ENCODE data around the gene DYNLRB1. TPM values are rescaled to one million over a fixed set of nuclear protein-coding genes. Genes with fewer than 3 reads are reported as not detected.

The DYNLRB1 gene
- total RNA-seq, 1 experiment from 2014 or later, result 177 TPM

GRCh38 chr20:34585019-34585418 is 68.8 kb downstream of the DYNLRB1 start:
- intact Hi-C loops (cut with micrococcal nuclease), result no loop called here
- no peak for ATAC-seq

GRCh38 chr20:34586488-34587163 is 70.4 kb downstream of the DYNLRB1 start:
- Histone ChIP-seq H3K4me2 (ENCODE audit: low read length) (no peak overlapping the region), H3K27me3 (ENCODE audit: low read length) (no peaks in the 10 kb centered on the region), H4K20me1 (ENCODE audit: low read length) (no peaks in the 10 kb centered on the region), H3K4me1 (ENCODE audit: insufficient read depth, low read length) (0 out of 2 replicates have a peak, but pooled peaks cover 6% of the 10 kb centered on the region), H3K27ac (ENCODE audit: low read length) (no peak overlapping the region), H3K36me3 (ENCODE audit: low read depth, low read length) (no peaks in the 10 kb centered on the region; the same call in 1 of the 2 replicates), H2AFZ (ENCODE audit: low read length) (no peak overlapping the region), H3K79me2 (ENCODE audit: low read length) (no peaks in the 10 kb centered on the region), H3K9me2 (replicated peaks; ENCODE audit: low read length) (no peaks in the 10 kb centered on the region), H3K4me3 (ENCODE audit: low read length) (no peak overlapping the region), H3F3A (ENCODE audit: low read length, unreplicated experiment) (no peaks in the 10 kb centered on the region), H3K9ac (ENCODE audit: low read length) (no peak overlapping the region), H3K9me3 (ENCODE audit: low read length) (no peaks in the 10 kb centered on the region)
- CTCF ChIA-PET, result no interaction called here
- ATAC-seq (no peak), DNase-seq (no peak)
- intact Hi-C loops (cut with micrococcal nuclease), result no loop called here
- POLR2A ChIA-PET (ENCODE audit: unreplicated experiment), result no interaction called here
- BruUV-seq (replicated peaks), result no TSS peak
- TF ChIP-seq CTCF (conservative IDR thresholded peaks at IDR 0.05; ENCODE audit: low read depth, low read length), result no peak
- TF ChIP-seq EZH2 (IDR thresholded peaks at IDR 0.05; ENCODE audit: low read length, unreplicated experiment), result no peak
- TF ChIP-seq EZH2phosphoT487 (IDR thresholded peaks at IDR 0.05; ENCODE audit: borderline replicate concordance, low read length), result no peak

More at GRCh38 chr20:34585019-34585418, 68.8 kb downstream of the DYNLRB1 start:
- H3K9me2 ChIP-seq (replicated peaks; ENCODE audit: low read length), result no peaks in the 10 kb centered on the region
- H3F3A ChIP-seq (ENCODE audit: low read length, unreplicated experiment), result no peaks in the 10 kb centered on the region
- no peak for TF ChIP-seq CTCF (conservative IDR thresholded peaks at IDR 0.05; ENCODE audit: low read depth, low read length)
- no peak for TF ChIP-seq EZH2 (IDR thresholded peaks at IDR 0.05; ENCODE audit: low read length, unreplicated experiment)
- TF ChIP-seq EZH2phosphoT487 (IDR thresholded peaks at IDR 0.05; ENCODE audit: borderline replicate concordance, low read length), result no peak
- ChIA-PET POLR2A (ENCODE audit: unreplicated experiment) (no interaction called here), CTCF (no interaction called here)
- no peaks in the 10 kb centered on the region for H3K79me2 ChIP-seq (ENCODE audit: low read length)
- H3K27me3 ChIP-seq (ENCODE audit: low read length), result no peaks in the 10 kb centered on the region
- H3K27ac ChIP-seq (ENCODE audit: low read length), result no peak overlapping the region
- H3K9me3 ChIP-seq (ENCODE audit: low read length), result no peaks in the 10 kb centered on the region
- H4K20me1 ChIP-seq (ENCODE audit: low read length), result no peaks in the 10 kb centered on the region
- H3K4me2 ChIP-seq (ENCODE audit: low read length), result no peak overlapping the region
- no peak overlapping the region for H3K4me3 ChIP-seq (ENCODE audit: low read length)
- DNase-seq, result no peak
- peaks cover 18% of the 10 kb centered on the region for H3K4me1 ChIP-seq (ENCODE audit: insufficient read depth, low read length)
- no peak overlapping the region for H2AFZ ChIP-seq (ENCODE audit: low read length)
- no TSS peak for BruUV-seq (replicated peaks)
- H3K9ac ChIP-seq (ENCODE audit: low read length), result no peak overlapping the region
- no peaks in the 10 kb centered on the region; the same call in 1 of the 2 replicates for H3K36me3 ChIP-seq (ENCODE audit: low read depth, low read length)

Other genes starting within 250 kb of the DYNLRB1 start
- gene AHCY, start 213.1 kb upstream of the DYNLRB1 start, total RNA-seq (2014; rRNA removed), result 265 and 267 TPM in 2 replicates
- 49.4 and 54.8 TPM in 2 replicates for gene ITCH, start 153.1 kb upstream of the DYNLRB1 start, total RNA-seq (2014; rRNA removed)
- gene MAP1LC3A, start 42.3 kb downstream of the DYNLRB1 start, total RNA-seq (2014; rRNA removed), result 0.22 and 2.7 TPM in 2 replicates
- 24.5 and 27.9 TPM in 2 replicates for gene PIGU, start 160.7 kb downstream of the DYNLRB1 start, total RNA-seq (2014; rRNA removed)
- gene TP53INP2, start 187.9 kb downstream of the DYNLRB1 start, total RNA-seq (2014; rRNA removed), result 2.1 and 3.3 TPM in 2 replicates